Neural progenitor cell (in vitro differentiated cells): ENCODE results near the gene B3GNT2. TPM values are rescaled to one million over a fixed set of nuclear protein-coding genes. Genes with fewer than 3 reads are reported as not detected.

ENCODE experiments used
- DNase-seq: peaks from one replicate; pipeline ENCODE4 v3.0.0-alpha.2; 2016; ENCODE audit warnings: low spot score
- H2AFZ ChIP-seq: fragments of 200-600 bp; sonication (generic); replicated peaks from 2 replicates; pipeline ENCODE4 v1.6.1; 2016; ENCODE audit warnings: antibody characterized with exemption
- H3F3A ChIP-seq: fragments of 200-600 bp; sonication (generic); 2 replicates; pipeline ENCODE4 v1.6.1; 2016; ENCODE audit warnings: antibody characterized with exemption, low read depth
- H3K27ac ChIP-seq: fragments of 200-600 bp; sonication (generic); 2 replicates; pipeline ENCODE4 v1.5.1; 2016; ENCODE audit warnings: mild to moderate bottlenecking
- H3K27me3 ChIP-seq: fragments of 200-600 bp; sonication (generic); 2 replicates; pipeline ENCODE4 v1.6.1; 2016; ENCODE audit warnings: mild to moderate bottlenecking, moderate library complexity
- H3K36me3 ChIP-seq: fragments of 200-600 bp; sonication (generic); 2 replicates; pipeline ENCODE4 v1.5.1; 2016
- H3K4me1 ChIP-seq: fragments of 200-600 bp; sonication (generic); 2 replicates; pipeline ENCODE4 v1.6.1; 2016; ENCODE audit warnings: mixed run types
- H3K4me2 ChIP-seq: fragments of 200-600 bp; sonication (generic); 2 replicates; pipeline ENCODE4 v1.6.1; 2016
- H3K4me3 ChIP-seq: fragments of 200-600 bp; sonication (generic); 2 replicates; pipeline ENCODE4 v1.5.1; 2016
- H3K79me2 ChIP-seq: fragments of 200-600 bp; sonication (generic); 2 replicates; pipeline ENCODE4 v1.6.1; 2016; ENCODE audit warnings: low read depth
- H3K9ac ChIP-seq: fragments of 200-600 bp; sonication (generic); 2 replicates; pipeline ENCODE4 v1.6.1; 2016
- H3K9me3 ChIP-seq: fragments of 200-600 bp; sonication (generic); 2 replicates; pipeline ENCODE4 v1.5.1; 2016; ENCODE audit warnings: low read depth
- H4K20me1 ChIP-seq: fragments of 200-600 bp; sonication (generic); 2 replicates; pipeline ENCODE4 v1.6.1; 2016; ENCODE audit warnings: low read depth
- H3K27ac Mint-ChIP-seq: 3 replicates; pipeline ENCODE4 v1.8.0; 2021; ENCODE audit warnings: mixed read lengths
- H3K27me3 Mint-ChIP-seq: 2 replicates; pipeline ENCODE4 v1.8.0; 2022; ENCODE audit warnings: low read depth, mild to moderate bottlenecking, inconsistent platforms, moderate library complexity, mixed read lengths; ENCODE audit not compliant: insufficient read depth
- H3K36me3 Mint-ChIP-seq: 3 replicates; pipeline ENCODE4 v1.8.0; 2021; ENCODE audit warnings: mixed read lengths
- H3K4me1 Mint-ChIP-seq: 3 replicates; pipeline ENCODE4 v1.8.0; 2021; ENCODE audit warnings: mixed read lengths
- H3K4me3 Mint-ChIP-seq: 3 replicates; pipeline ENCODE4 v1.8.0; 2021; ENCODE audit warnings: mild to moderate bottlenecking, moderate library complexity, mixed read lengths
- H3K9me3 Mint-ChIP-seq: 3 replicates; pipeline ENCODE4 v1.8.0; 2020; ENCODE audit warnings: mixed read lengths
- CTCF ChIP-seq: fragments of 200-600 bp; sonication (generic); IDR thresholded peaks from 2 replicates; pipeline ENCODE4 v1.5.1; 2017; ENCODE audit warnings: antibody characterized with exemption, mild to moderate bottlenecking
- EZH2 ChIP-seq: fragments of 200-600 bp; sonication (generic); IDR thresholded peaks from 2 replicates; pipeline ENCODE4 v1.6.1; 2017; ENCODE audit warnings: antibody characterized with exemption, mild to moderate bottlenecking, moderate library complexity
- EZH2phosphoT487 ChIP-seq: fragments of 200-600 bp; sonication (generic); IDR thresholded peaks from 2 replicates; pipeline ENCODE4 v1.6.1; 2017; ENCODE audit warnings: antibody characterized with exemption
- total RNA-seq: library from RNA; depleted of rRNA; stranded (reverse); fragments of >200 nt; gene quantifications from 2 replicates; pipeline ENCODE4 v1.2.3, GENCODE V29; 2015; ENCODE audit warnings: low replicate concordance

The B3GNT2 gene
- total RNA-seq, 1 donor from 2014 or later = 73.2 TPM

GRCh38 chr2:62219407-62220159, 23.7 kb downstream of the B3GNT2 start:
- no peak overlapping the region for H2AFZ ChIP-seq
- TF ChIP-seq CTCF (no peak), EZH2 (no peak), EZH2phosphoT487 (no peak)
- no peak overlapping the region for H3K4me3 Mint-ChIP-seq
- no peak overlapping the region for H3K4me3 ChIP-seq
- H3K9ac ChIP-seq = no peak overlapping the region
- H3K36me3 ChIP-seq = peaks cover 2% of the 10 kb centered on the region
- H3K4me2 ChIP-seq = no peak overlapping the region
- no peak overlapping the region for H3K27ac ChIP-seq
- H3F3A ChIP-seq = peaks cover 2% of the 10 kb centered on the region
- H3K27me3 Mint-ChIP-seq = no peaks in the 10 kb centered on the region
- no peaks in the 10 kb centered on the region for H3K9me3 ChIP-seq
- no peak for DNase-seq
- H3K4me1 ChIP-seq = peaks cover 16% of the 10 kb centered on the region
- H3K9me3 Mint-ChIP-seq = peaks cover 30% of the 10 kb centered on the region
- peaks cover 10% of the 10 kb centered on the region for H3K4me1 Mint-ChIP-seq
- H3K27ac Mint-ChIP-seq = no peak overlapping the region
- peaks cover 43% of the 10 kb centered on the region for H4K20me1 ChIP-seq
- peaks cover 32% of the 10 kb centered on the region for H3K36me3 Mint-ChIP-seq
- H3K27me3 ChIP-seq = no peaks in the 10 kb centered on the region
- H3K79me2 ChIP-seq = peaks cover 100% of the 10 kb centered on the region

- no peak overlapping the region for H3K9ac ChIP-seq
- TF ChIP-seq EZH2 = no peak
- no peak for TF ChIP-seq CTCF
- TF ChIP-seq EZH2phosphoT487 = no peak
- peaks cover 35% of the 10 kb centered on the region for H4K20me1 ChIP-seq
- no peak overlapping the region for H2AFZ ChIP-seq
- Mint-ChIP-seq H3K27ac (no peak overlapping the region), H3K36me3 (peaks cover 42% of the 10 kb centered on the region), H3K4me1 (no peaks in the 10 kb centered on the region), H3K27me3 (no peaks in the 10 kb centered on the region), H3K9me3 (peaks cover 27% of the 10 kb centered on the region), H3K4me3 (no peak overlapping the region)
- H3K27me3 ChIP-seq = no peaks in the 10 kb centered on the region
- H3K4me1 ChIP-seq = peaks cover 12% of the 10 kb centered on the region
- H3K27ac ChIP-seq = no peak overlapping the region
- peaks cover 100% of the 10 kb centered on the region for H3K79me2 ChIP-seq
- peaks cover 12% of the 10 kb centered on the region for H3K36me3 ChIP-seq
- no peak for DNase-seq
- no peak overlapping the region for H3K4me3 ChIP-seq
- H3K9me3 ChIP-seq = no peaks in the 10 kb centered on the region
- H3F3A ChIP-seq = peaks cover 11% of the 10 kb centered on the region
- H3K4me2 ChIP-seq = no peak overlapping the region
These were observed 25.2 kb downstream of the B3GNT2 start for GRCh38 chr2:62221141-62221540.

- H3K36me3 Mint-ChIP-seq = peaks cover 42% of the 10 kb centered on the region
These were observed 26.3 kb downstream of the B3GNT2 start for GRCh38 chr2:62222171-62222570.

More at GRCh38 chr2:62222171-62222570, 26.3 kb downstream of the B3GNT2 start:
- Histone ChIP-seq H3K9ac (no peak overlapping the region), H3K4me1 (peaks cover 12% of the 10 kb centered on the region), H3K36me3 (peaks cover 17% of the 10 kb centered on the region), H3K4me2 (no peak overlapping the region), H3F3A (peaks cover 11% of the 10 kb centered on the region), H3K9me3 (no peaks in the 10 kb centered on the region), H4K20me1 (peaks cover 24% of the 10 kb centered on the region), H3K4me3 (no peak overlapping the region), H3K27me3 (no peaks in the 10 kb centered on the region), H2AFZ (no peak overlapping the region), H3K79me2 (peaks cover 98% of the 10 kb centered on the region), H3K27ac (no peak overlapping the region)
- no peaks in the 10 kb centered on the region for H3K4me1 Mint-ChIP-seq
- H3K27me3 Mint-ChIP-seq = no peaks in the 10 kb centered on the region
- peaks cover 27% of the 10 kb centered on the region for H3K9me3 Mint-ChIP-seq
- TF ChIP-seq CTCF (no peak), EZH2phosphoT487 (no peak), EZH2 (no peak)
- no peak for DNase-seq
- H3K27ac Mint-ChIP-seq = no peak overlapping the region
- H3K4me3 Mint-ChIP-seq = no peak overlapping the region
